Neuronal stem cell (in vitro differentiated cells): ENCODE measurements around the gene FAM9C.

ENCODE experiments used
- DNase-seq: peaks from one replicate; pipeline ENCODE4 v3.0.0-alpha.2; 2013; ENCODE audit warnings: low spot score
- H2AFZ ChIP-seq: one replicate; pipeline ENCODE4 v1.6.1; 2013; ENCODE audit warnings: mild to moderate bottlenecking, low read length, inconsistent platforms
- H2AK5ac ChIP-seq: 2 replicates; pipeline ENCODE4 v1.6.1; 2013; ENCODE audit warnings: low read depth, mild to moderate bottlenecking, inconsistent platforms, low read length, moderate library complexity, mixed read lengths
- H2BK120ac ChIP-seq: 2 replicates; pipeline ENCODE4 v1.6.1; 2013; ENCODE audit warnings: low read depth, mild to moderate bottlenecking, inconsistent platforms, low read length, moderate library complexity, mixed read lengths
- H2BK12ac ChIP-seq: one replicate; pipeline ENCODE4 v1.6.1; 2013; ENCODE audit warnings: low read length, inconsistent platforms
- H2BK15ac ChIP-seq: 2 replicates; pipeline ENCODE4 v1.6.1; 2013; ENCODE audit warnings: mild to moderate bottlenecking, low read length, inconsistent platforms, mixed read lengths
- H2BK5ac ChIP-seq: one replicate; pipeline ENCODE4 v1.6.1; 2013; ENCODE audit warnings: inconsistent platforms, mild to moderate bottlenecking, low read length, moderate library complexity
- H3K14ac ChIP-seq: one replicate; pipeline ENCODE4 v1.6.1; 2013; ENCODE audit warnings: low read length, inconsistent platforms
- H3K18ac ChIP-seq: 2 replicates; pipeline ENCODE4 v1.6.1; 2013; ENCODE audit warnings: low read length, inconsistent platforms
- H3K23ac ChIP-seq: 2 replicates; pipeline ENCODE4 v1.6.1; 2013; ENCODE audit warnings: low read depth, mild to moderate bottlenecking, mixed read lengths, low read length, inconsistent platforms; ENCODE audit not compliant: poor library complexity
- H3K27ac ChIP-seq: replicated peaks from 3 replicates; pipeline ENCODE4 v1.5.1; 2013; ENCODE audit warnings: low read length, inconsistent platforms
- H3K27me3 ChIP-seq, 3 experiments: 2 replicates each; pipeline ENCODE4 v1.6.1; 2013; ENCODE audit warnings: low read length in 3 of 3, mild to moderate bottlenecking in 2 of 3, inconsistent platforms in 1 of 3, low read depth in 1 of 3, mixed read lengths in 1 of 3, moderate library complexity in 1 of 3; ENCODE audit not compliant: control insufficient read depth in 3 of 3, insufficient read depth in 3 of 3
- H3K36me3 ChIP-seq, 2 donors: replicated peaks in 1 of 2; 2 replicates each; pipeline ENCODE4 v1.6.1; 2013; ENCODE audit warnings: low read length in 2 of 2; ENCODE audit not compliant: control insufficient read depth in 2 of 2, insufficient read depth in 2 of 2
- H3K4ac ChIP-seq: 2 replicates; pipeline ENCODE4 v1.6.1; 2013; ENCODE audit warnings: inconsistent platforms, mild to moderate bottlenecking, low read length, moderate library complexity
- H3K4me1 ChIP-seq, 2 donors: 1 replicate in 1 of 2; 2 replicates in 1 of 2; pipeline ENCODE4 v1.6.1; 2013; ENCODE audit warnings: low read length in 2 of 2, low read depth in 1 of 2; ENCODE audit not compliant: control insufficient read depth in 2 of 2, insufficient read depth in 1 of 2
- H3K4me2 ChIP-seq: one replicate; pipeline ENCODE4 v1.6.1; 2013; ENCODE audit warnings: mild to moderate bottlenecking, low read length, inconsistent platforms; ENCODE audit not compliant: insufficient read depth, poor library complexity, severe bottlenecking
- H3K4me3 ChIP-seq, 2 donors: 2 replicates each; pipeline ENCODE4 v1.5.1; 2013; ENCODE audit warnings: low read length in 2 of 2, mild to moderate bottlenecking in 2 of 2, inconsistent platforms in 1 of 2, moderate library complexity in 1 of 2
- H3K79me1 ChIP-seq: one replicate; pipeline ENCODE4 v1.6.1; 2013; ENCODE audit warnings: low read depth, mild to moderate bottlenecking, inconsistent platforms, low read length, moderate library complexity
- H3K9ac ChIP-seq: one replicate; pipeline ENCODE4 v1.6.1; 2013; ENCODE audit warnings: mild to moderate bottlenecking, low read depth, low read length, inconsistent platforms; ENCODE audit not compliant: poor library complexity
- H3K9me3 ChIP-seq, 2 donors: replicated peaks in 1 of 2; 2 replicates each; pipeline versions ENCODE3 to v1.6.1; 2013; ENCODE audit warnings: low read length in 2 of 2, mild to moderate bottlenecking in 2 of 2, inconsistent platforms in 1 of 2, low read depth in 1 of 2, mixed read lengths in 1 of 2, moderate library complexity in 1 of 2; ENCODE audit not compliant: control insufficient read depth in 2 of 2, insufficient read depth in 1 of 2
- H4K8ac ChIP-seq: one replicate; pipeline ENCODE4 v1.6.1; 2013; ENCODE audit warnings: low read depth, mild to moderate bottlenecking, inconsistent platforms, low read length, moderate library complexity
- H4K91ac ChIP-seq: one replicate; pipeline ENCODE4 v1.6.1; 2013; ENCODE audit warnings: low read length, low read depth, mild to moderate bottlenecking, inconsistent platforms; ENCODE audit not compliant: poor library complexity
- WGBS, 2 donors: extraction: QIAGEN DNeasy Blood & Tissue Kit; methylation state at CpG; one replicate each; pipeline ENCODE4 v1.1.7; 2013; ENCODE audit warnings: missing lambda C conversion rate in 2 of 2, mixed read lengths in 1 of 2; ENCODE audit not compliant: insufficient read length in 2 of 2, insufficient replicate concordance in 1 of 2; ENCODE audit errors: extremely low coverage in 2 of 2; 5-methylcytosine and 5-hydroxymethylcytosine counted together

FAM9C gene

GRCh38 chrX:13051529-13052172 is 7.2 kb upstream of the FAM9C start:
- Histone ChIP-seq H2BK5ac (no peak overlapping the region), H3K27ac (no peak overlapping the region), H3K14ac (no peak overlapping the region), H3K27me3 (no peaks in the 10 kb centered on the region), H3K4me1 (no peaks in the 10 kb centered on the region), H3K4me3 (no peak overlapping the region), H3K4me2 (no peak overlapping the region), H2AK5ac (no peak overlapping the region), H2BK12ac (no peak overlapping the region), H4K91ac (no peak overlapping the region), H3K9me3 (no peaks in the 10 kb centered on the region), H3K79me1 (no peaks in the 10 kb centered on the region), H2BK120ac (no peak overlapping the region), H2BK15ac (no peak overlapping the region), H3K4ac (no peak overlapping the region), H2AFZ (no peak overlapping the region), H3K9ac (no peak overlapping the region), H4K8ac (no peak overlapping the region), H3K18ac (no peak overlapping the region), H3K23ac (no peak overlapping the region), H3K36me3 (no peaks in the 10 kb centered on the region)
- WGBS, 2 donors: no CpG with 5 or more reads among the region's 4 CpGs
- no peak for DNase-seq

GRCh38 chrX:13051167-13051528 is 6.7 kb upstream of the FAM9C start:
- Histone ChIP-seq H2AFZ (no peak overlapping the region), H3K4me1 (no peaks in the 10 kb centered on the region), H2BK120ac (no peak overlapping the region), H3K18ac (no peak overlapping the region), H3K9ac (no peak overlapping the region), H2BK12ac (no peak overlapping the region), H3K4me3 (no peak overlapping the region), H3K36me3 (no peaks in the 10 kb centered on the region), H3K79me1 (no peaks in the 10 kb centered on the region), H4K91ac (no peak overlapping the region), H3K4me2 (no peak overlapping the region), H3K27ac (no peak overlapping the region), H3K14ac (no peak overlapping the region), H3K4ac (no peak overlapping the region), H3K23ac (no peak overlapping the region), H3K27me3 (no peaks in the 10 kb centered on the region), H2BK15ac (no peak overlapping the region), H2BK5ac (no peak overlapping the region), H2AK5ac (no peak overlapping the region), H3K9me3 (no peaks in the 10 kb centered on the region), H4K8ac (no peak overlapping the region)
- DNase-seq: no peak
- WGBS, 2 donors: no CpG with 5 or more reads among the region's 1 CpG

- no peaks in the 10 kb centered on the region for H3K79me1 ChIP-seq
- no peak overlapping the region for H3K4ac ChIP-seq
- no peak overlapping the region for H2BK5ac ChIP-seq
- no peak for DNase-seq
- no peak overlapping the region for H3K9ac ChIP-seq
- H3K4me3 ChIP-seq: no peak overlapping the region
- no peaks in the 10 kb centered on the region for H3K36me3 ChIP-seq
- H3K4me1 ChIP-seq: no peaks in the 10 kb centered on the region
- no peak overlapping the region for H4K8ac ChIP-seq
- no peak overlapping the region for H2BK15ac ChIP-seq
- H2BK120ac ChIP-seq: no peak overlapping the region
- no peak overlapping the region for H2AK5ac ChIP-seq
- no peak overlapping the region for H2BK12ac ChIP-seq
- H3K14ac ChIP-seq: no peak overlapping the region
- H3K4me2 ChIP-seq: no peak overlapping the region
- H3K9me3 ChIP-seq: no peaks in the 10 kb centered on the region
- H3K18ac ChIP-seq: no peak overlapping the region
- no peaks in the 10 kb centered on the region for H3K27me3 ChIP-seq
- H4K91ac ChIP-seq: no peak overlapping the region
- no peak overlapping the region for H3K27ac ChIP-seq
- no peak overlapping the region for H2AFZ ChIP-seq
- no CpG with 5 or more reads among the region's 4 CpGs for WGBS, 2 donors
- H3K23ac ChIP-seq: no peak overlapping the region
Observed at GRCh38 chrX:13050151-13050550, 5.7 kb upstream of the FAM9C start.

- H3K9me3 ChIP-seq: no peaks in the 10 kb centered on the region
- DNase-seq: no peak
Observed at GRCh38 chrX:13048280-13048679, 3.9 kb upstream of the FAM9C start.

More at GRCh38 chrX:13048280-13048679, 3.9 kb upstream of the FAM9C start:
- H3K36me3 ChIP-seq: no peaks in the 10 kb centered on the region
- H4K8ac ChIP-seq: no peak overlapping the region
- H3K4me2 ChIP-seq: no peak overlapping the region
- H2BK12ac ChIP-seq: no peak overlapping the region
- no peak overlapping the region for H3K4me3 ChIP-seq
- no peak overlapping the region for H3K18ac ChIP-seq
- H3K23ac ChIP-seq: no peak overlapping the region
- no peaks in the 10 kb centered on the region for H3K4me1 ChIP-seq
- no peak overlapping the region for H2AK5ac ChIP-seq
- H3K79me1 ChIP-seq: no peaks in the 10 kb centered on the region
- H3K14ac ChIP-seq: no peak overlapping the region
- H2AFZ ChIP-seq: no peak overlapping the region
- no peak overlapping the region for H4K91ac ChIP-seq
- H2BK15ac ChIP-seq: no peak overlapping the region
- no peak overlapping the region for H2BK5ac ChIP-seq
- H3K27ac ChIP-seq: no peak overlapping the region
- H2BK120ac ChIP-seq: no peak overlapping the region
- H3K9ac ChIP-seq: no peak overlapping the region
- H3K27me3 ChIP-seq: no peaks in the 10 kb centered on the region
- WGBS, 2 donors: no CpG with 5 or more reads among the region's 1 CpG
- H3K4ac ChIP-seq: no peak overlapping the region
